HG03095 (cell line): ENCODE data around the gene VCAN.

Source experiments
- ATAC-seq: cut with Tn5 transposase; IDR thresholded peaks from one replicate; pipeline ENCODE4 v1.9.1; 2021; ENCODE audit warnings: moderate library complexity; ENCODE audit not compliant: unreplicated experiment

The VCAN gene

DNA sequence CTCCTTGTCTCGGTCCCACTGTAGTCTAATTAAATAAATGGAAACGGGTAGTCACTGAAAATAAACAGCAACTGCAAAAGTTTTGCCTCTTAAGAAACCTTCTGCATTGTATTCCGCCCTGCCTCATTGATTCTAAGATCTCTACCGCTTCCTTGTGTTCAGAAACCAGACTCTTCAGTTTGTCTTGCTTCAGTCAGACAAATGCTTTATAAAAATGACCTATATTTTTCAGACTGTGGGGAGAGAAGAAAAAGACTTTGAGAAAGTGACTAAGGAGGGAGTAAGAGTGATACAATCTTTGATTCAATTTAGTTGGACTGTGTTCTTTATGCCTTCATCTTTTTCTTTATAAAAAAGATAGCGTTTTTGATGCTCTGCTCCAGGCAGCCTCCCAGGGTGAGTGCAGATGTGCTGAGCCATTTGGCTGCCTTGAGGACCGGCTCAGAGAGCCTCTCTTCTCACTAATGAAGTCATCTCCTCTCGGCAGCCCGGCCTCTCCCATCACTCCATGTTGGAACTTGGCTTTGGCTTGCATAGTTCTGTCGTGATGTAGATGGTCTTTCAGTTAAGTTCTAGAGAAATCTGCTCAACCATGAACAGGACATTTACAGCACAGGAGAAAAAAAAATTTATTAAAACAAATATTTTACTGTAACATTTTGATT, 4.0 kb upstream of the VCAN start:
- no peak for ATAC-seq

- no peak for ATAC-seq
Measured at GRCh38 chr5:83469075-83469474, 2.5 kb upstream of the VCAN start.

- no peak for ATAC-seq
Measured at GRCh38 chr5:83470526-83471404, 779 bp upstream of the VCAN start.

DNA sequence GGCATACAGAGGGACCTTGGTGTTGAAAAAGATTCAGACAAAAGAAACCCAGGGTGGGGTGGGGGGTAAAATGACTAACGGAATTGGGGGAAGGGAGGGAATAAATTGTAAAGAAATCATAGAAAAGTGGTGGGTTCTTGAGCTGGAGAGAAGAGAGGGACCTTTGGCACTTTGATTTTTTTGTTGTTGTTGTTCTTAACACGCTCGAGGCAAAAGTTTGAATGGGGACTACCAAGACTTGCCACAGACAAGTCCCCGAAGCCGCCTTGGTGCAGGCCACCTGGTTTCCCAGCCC, 616 bp downstream of the VCAN start:
- no peak for ATAC-seq

DNA sequence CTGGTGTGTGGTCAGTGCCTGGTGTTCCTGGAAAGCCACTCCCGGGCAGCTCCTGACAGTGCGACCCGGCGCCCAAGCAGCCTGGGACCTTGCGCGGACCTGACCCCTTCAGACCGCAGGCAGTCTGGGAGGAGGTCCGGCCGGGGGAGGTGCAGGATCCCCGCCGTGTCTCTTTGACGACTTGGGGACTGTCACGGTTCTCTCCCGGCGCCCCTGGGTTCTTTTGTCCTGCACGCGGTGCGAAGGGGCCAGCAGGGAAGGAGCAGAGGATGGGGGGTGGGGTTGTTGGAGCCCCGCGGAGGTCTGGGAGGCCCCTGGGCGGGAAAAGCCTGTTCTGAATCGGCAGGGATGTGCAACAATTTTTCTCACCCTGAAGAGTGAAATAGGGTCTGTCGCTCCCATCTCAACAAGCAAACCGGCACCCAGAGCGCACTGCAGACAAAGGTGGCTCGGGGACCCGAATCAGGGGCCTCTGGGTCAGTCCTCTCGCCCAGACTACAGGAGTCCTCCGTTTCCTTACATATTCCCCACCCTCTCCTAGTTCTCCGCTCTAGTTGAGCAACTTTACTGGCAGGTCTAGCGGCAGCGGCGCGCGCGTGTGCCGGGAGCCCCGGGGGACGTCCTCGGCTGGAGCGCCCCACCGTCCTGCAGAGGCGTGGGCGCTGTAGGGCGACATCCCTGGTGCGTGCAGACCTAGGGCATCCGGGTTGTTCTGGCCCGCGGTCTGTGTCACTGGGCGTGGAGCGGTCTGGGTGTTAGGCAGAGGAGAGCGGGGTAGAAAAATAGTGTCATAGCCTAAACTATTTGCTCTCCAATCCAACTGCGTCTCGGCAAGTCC, 1.2 kb downstream of the VCAN start:
- peak; percentile 39 for ATAC-seq

GRCh38 chr5:83473346-83474160, 2.0 kb downstream of the VCAN start:
- peak; percentile 68 for ATAC-seq

- peak; percentile 37 for ATAC-seq
Measured at GRCh38 chr5:83474161-83474796, 2.7 kb downstream of the VCAN start.

DNA sequence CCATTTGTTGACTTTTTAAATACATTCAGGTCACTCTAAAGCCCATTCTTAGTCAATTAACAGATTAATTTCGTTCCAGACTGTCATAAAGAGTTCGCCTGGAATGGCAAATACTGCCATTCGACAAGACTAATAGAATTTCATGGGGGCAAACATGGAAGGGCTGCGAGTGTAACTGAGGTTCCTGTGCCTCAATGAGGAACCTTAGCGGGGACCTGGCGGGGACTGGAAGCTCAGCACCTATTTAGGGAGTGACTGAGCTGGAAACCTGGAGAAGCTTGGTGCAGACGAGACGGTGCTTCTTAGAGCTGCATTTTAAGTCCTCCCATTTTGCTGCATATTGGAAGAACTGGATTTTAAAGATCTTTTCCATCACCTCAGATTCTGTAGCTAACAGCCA, 3.4 kb downstream of the VCAN start:
- ATAC-seq: no peak

DNA sequence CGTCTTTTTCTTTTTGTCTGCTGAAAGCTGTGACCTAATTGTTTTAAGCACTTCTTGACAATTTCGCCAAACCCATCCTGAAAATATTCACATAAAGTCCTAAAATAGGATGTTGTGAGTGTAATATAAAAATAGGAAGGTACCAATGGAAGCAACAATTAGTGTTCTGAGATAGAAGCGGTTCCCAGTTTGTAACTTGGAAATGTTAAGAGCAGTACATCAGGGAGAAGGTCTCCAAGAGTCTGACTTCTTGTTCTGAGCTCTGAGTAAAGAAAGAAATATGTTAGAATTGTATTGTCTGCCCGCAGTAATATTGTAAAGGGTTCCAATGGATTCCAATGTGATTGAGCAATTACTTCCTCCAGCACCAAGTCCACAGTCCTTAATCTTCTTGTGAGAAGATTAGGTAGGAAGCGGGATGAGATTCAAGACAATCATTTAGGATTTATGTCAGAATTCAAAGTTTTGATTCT, 3.9 kb downstream of the VCAN start:
- no peak for ATAC-seq

DNA sequence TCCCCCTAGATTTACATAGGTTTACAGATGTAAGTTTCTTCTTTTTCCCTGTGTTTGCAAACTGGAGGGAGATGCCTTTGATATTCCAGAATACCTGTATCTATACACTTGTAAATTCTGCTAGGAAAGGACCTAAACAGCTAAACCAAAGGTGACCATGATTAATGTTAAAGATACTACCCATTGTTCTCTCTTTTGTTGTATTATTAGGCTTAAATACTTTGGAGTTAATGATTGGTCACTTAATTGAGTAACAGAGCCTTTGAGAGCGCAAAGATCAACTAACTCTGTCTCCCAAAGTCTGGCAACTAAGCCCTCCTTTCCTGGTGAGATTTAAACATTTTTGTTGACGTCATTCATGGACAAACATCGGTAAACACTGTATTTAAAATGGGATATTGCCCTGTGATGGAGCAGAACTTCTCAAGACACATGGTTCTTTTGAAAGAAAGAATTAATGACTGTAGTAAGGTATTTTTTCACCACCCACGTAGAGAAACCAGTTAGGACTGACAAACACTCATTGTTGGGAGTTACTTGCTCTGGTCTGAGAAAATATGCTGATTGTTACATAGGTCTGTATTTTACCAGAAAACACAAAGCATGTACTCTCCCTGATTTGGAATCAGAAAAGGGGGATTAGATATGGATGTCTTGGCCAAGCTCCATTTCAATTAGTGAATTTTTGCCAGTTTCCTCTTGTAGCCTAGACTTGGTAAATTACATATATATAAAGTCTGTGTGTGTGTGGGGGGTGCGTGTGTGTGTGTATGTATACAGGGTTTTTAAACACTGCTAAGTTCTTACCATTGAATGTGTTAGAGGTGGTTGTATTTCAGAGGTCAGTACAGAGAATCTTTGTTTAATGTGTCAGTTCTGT, 4.6 kb downstream of the VCAN start:
- ATAC-seq: no peak

DNA sequence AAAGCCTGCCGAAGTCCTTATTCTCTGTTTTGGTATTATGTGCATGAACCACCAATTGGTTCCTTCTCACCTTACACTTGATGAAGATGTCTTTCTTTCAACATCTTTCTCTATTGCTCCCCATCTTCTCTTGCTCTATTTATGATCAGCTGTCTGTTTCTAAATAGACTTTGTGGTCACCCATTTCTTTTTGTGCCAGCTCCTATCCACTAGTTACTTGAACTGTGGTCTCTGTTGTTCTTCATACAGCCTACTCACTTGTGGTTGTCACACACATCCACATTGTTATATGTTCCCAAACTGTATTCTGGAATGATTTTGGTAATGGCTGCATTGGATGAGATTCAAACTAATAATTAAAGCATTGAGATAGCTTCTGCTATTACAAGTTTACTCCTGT, 11.4 kb downstream of the VCAN start:
- no peak for ATAC-seq

- no peak for ATAC-seq
Measured at GRCh38 chr5:83484294-83484693, 12.8 kb downstream of the VCAN start.

DNA sequence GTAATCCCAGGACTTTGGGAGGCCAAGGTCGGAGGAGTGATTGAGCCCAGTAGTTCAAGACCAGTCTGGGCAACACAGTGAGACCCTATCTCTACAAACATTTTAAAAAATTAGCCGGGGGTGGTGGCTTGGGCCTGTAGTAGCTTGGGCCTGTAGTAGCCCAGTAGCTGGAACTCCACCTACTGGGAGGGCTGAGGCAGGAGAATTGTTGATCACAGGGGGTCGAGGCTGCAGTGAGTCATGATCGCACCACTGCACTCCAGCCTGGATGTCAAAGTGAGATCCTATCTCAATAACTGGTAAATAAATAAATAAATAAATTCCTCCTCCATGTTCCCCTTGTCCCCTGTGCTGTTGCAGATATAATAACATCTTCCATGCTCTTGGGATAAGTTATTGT, 14.3 kb downstream of the VCAN start:
- no peak for ATAC-seq

DNA sequence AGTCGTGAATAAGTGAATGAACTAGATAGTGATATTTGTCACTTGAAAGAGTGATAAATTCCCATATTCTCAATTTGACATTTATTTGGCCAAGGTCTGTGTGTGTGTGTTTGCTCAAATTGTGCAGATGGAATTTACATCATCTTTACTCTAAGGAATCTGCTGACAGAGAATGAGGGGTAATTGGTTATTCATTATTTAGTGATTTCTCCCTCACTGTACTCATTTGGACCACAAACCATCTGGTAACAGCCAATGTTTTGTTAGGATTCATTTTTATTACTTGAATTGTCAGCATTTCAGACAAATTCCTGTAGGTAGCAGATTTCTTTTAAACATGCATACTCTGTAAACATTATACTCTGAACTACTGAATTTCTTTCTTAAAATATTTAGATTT, 15.6 kb downstream of the VCAN start:
- ATAC-seq: no peak

DNA sequence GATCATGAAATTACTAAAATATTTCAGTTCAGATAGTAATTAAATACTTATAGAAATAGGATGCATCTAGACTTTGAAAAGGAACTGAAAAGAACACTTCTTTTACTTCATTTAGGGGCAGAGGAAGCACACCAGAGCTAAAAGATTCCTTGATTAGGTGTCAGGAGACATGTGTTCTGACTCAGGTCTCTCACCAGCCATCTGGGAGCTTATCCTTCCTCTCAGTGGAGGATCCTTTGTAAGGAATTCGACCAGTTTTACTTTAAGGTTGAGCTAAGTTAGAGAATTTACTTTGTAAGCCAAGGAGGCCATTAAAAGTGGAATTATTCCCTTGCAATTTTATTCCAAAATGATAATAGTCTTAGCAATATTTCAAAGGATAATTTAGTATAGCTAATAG, 16.7 kb downstream of the VCAN start:
- no peak for ATAC-seq

GRCh38 chr5:83488821-83489220, 17.3 kb downstream of the VCAN start:
- ATAC-seq: no peak

- ATAC-seq: no peak
Measured at GRCh38 chr5:83490203-83490602, 18.7 kb downstream of the VCAN start.

DNA sequence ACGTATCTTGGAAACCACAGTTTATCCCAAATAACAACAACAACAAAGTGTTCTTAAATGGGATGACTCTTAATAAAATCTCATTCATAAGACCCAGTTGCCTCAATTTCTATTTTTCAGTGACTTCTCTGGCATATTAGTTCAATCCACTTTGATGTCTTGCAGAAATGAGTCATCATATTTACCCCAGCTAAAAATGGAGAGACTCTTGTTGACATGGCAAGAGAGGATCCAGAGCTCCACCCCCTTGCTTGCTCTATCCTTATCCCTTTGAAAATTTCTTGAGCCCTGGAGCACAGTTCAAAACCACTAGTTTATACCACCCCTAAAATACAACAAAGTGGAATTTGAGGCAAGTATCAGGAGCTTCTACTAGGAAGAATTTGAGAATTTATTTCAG, 20.8 kb downstream of the VCAN start:
- no peak for ATAC-seq

GRCh38 chr5:83493644-83494043, 22.1 kb downstream of the VCAN start:
- ATAC-seq: no peak
